ENCODE data around the gene SERGEF. TPM values are rescaled to one million over a fixed set of nuclear protein-coding genes. Genes with fewer than 3 reads are reported as not detected.
A peak's percentile ranks its signal among the peaks of the same experiment; 100 is the strongest.

SERGEF gene
- total and polyA plus RNA-seq, 9 donors = 42.0 to 76.3 (median 59.7) TPM

GRCh38 chr11:18050848-18051247 lies 38.0 kb upstream of the SERGEF start:
- Histone ChIP-seq H3K27ac (no peak overlapping the region), H3K9me3 (no peaks in the 10 kb centered on the region), H3K4me3 (no peak overlapping the region), H3K4me1 (ENCODE audit: insufficient read depth) (peaks cover 5% of the 10 kb centered on the region), H3K27me3 (no peaks in the 10 kb centered on the region), H3K36me3 (no peaks in the 10 kb centered on the region)
- 67 to 80% (median 75%) methylated on average over 2 of the region's 2 CpGs for WGBS, 3 donors
- intact Hi-C loops (cut with DNase I) = no loop called here
- no peak for TF ChIP-seq EP300 (IDR thresholded peaks at IDR 0.05)
- no peak for TF ChIP-seq CTCF (IDR thresholded peaks at IDR 0.05)
- TF ChIP-seq POLR2A (IDR thresholded peaks at IDR 0.05) = no peak
- no peak for DNase-seq

GRCh38 chr11:18046116-18046777 lies 33.4 kb upstream of the SERGEF start, which contains the start of gene TPH1:
Gene TPH1, minus strand, starts transcription at chr11:18046269. Its CDS starts 5,507 bp downstream, at chr11:18040762.
- TF ChIP-seq CTCF (IDR thresholded peaks at IDR 0.05) (no peak), POLR2A (IDR thresholded peaks at IDR 0.05) (no peak), EP300 (IDR thresholded peaks at IDR 0.05) (no peak)
- H3K4me3 ChIP-seq = no peak within 1 kb of the TSS
- no peaks in the 10 kb centered on the region for H3K9me3 ChIP-seq
- H3K27me3 ChIP-seq = no peaks in the 10 kb centered on the region
- H3K27ac ChIP-seq = no peak within 1 kb of the TSS
- peaks cover 5% of the 10 kb centered on the region for H3K4me1 ChIP-seq (ENCODE audit: insufficient read depth)
- intact Hi-C loops (cut with DNase I) = no loop called here
- peak; percentile 29 to 73 (median 56) for DNase-seq
- WGBS, 3 donors = 2 to 9% (median 4%) methylated on average over 31 to 36 of the region's 36 CpGs
- H3K36me3 ChIP-seq = no peaks in the 10 kb centered on the region

- TF ChIP-seq POLR2A (IDR thresholded peaks at IDR 0.05) = no peak
- TF ChIP-seq CTCF (IDR thresholded peaks at IDR 0.05) = no peak
- no peak for TF ChIP-seq EP300 (IDR thresholded peaks at IDR 0.05)
- H3K4me3 ChIP-seq = no peak overlapping the region
- no peak for DNase-seq
- intact Hi-C loops (cut with DNase I) = no loop called here
- H3K36me3 ChIP-seq = no peaks in the 10 kb centered on the region
- H3K27ac ChIP-seq = no peak overlapping the region
- no peaks in the 10 kb centered on the region for H3K27me3 ChIP-seq
- H3K9me3 ChIP-seq = no peaks in the 10 kb centered on the region
- no peaks in the 10 kb centered on the region for H3K4me1 ChIP-seq (ENCODE audit: insufficient read depth)
Observed at GRCh38 chr11:18036456-18036855, 23.6 kb upstream of the SERGEF start.

- peaks cover 3% of the 10 kb centered on the region for H3K4me1 ChIP-seq (ENCODE audit: insufficient read depth)
- no peak for DNase-seq
- no peak overlapping the region for H3K4me3 ChIP-seq
- H3K9me3 ChIP-seq = no peaks in the 10 kb centered on the region
- WGBS, 3 donors = 4 to 18% (median 8%) methylated on average over 2 of the region's 2 CpGs
- intact Hi-C loops (cut with DNase I) = no loop called here
- no peaks in the 10 kb centered on the region for H3K27me3 ChIP-seq
- TF ChIP-seq POLR2A (IDR thresholded peaks at IDR 0.05) = no peak
- no peak for TF ChIP-seq CTCF (IDR thresholded peaks at IDR 0.05)
- TF ChIP-seq EP300 (IDR thresholded peaks at IDR 0.05) = no peak
- no peaks in the 10 kb centered on the region for H3K36me3 ChIP-seq
- peak overlapping the region in 1 of 2 donors; percentile 24 for H3K27ac ChIP-seq
Observed at GRCh38 chr11:18027475-18027874, 14.6 kb upstream of the SERGEF start.

All from ovary (tissue), 9 donors.